Mucosa of descending colon (tissue), 3 donors: ENCODE data around the gene KIF17. TPM values are rescaled to one million over a fixed set of nuclear protein-coding genes. Genes with fewer than 3 reads are reported as not detected.
A peak's percentile ranks its signal among the peaks of the same experiment; 100 is the strongest.

Source experiments
- ATAC-seq: fragments of 200-7000 bp; cut with Tn5 transposase; one replicate; pipeline ENCODE4 v1.9.1; 2020; ENCODE audit warnings: mild to moderate bottlenecking, moderate library complexity
- DNase-seq, 3 donors: peaks; one replicate each; pipeline ENCODE4 v3.0.0-alpha.2; 2020
- H3K36me3 ChIP-seq: fragments of 200-600 bp; one replicate; pipeline ENCODE4 v1.8.0; 2021; ENCODE audit warnings: low read depth, mild to moderate bottlenecking
- H3K4me1 ChIP-seq: fragments of 200-600 bp; one replicate; pipeline ENCODE4 v1.8.0; 2021; ENCODE audit warnings: low read depth, mild to moderate bottlenecking
- H3K4me3 ChIP-seq: fragments of 200-600 bp; one replicate; pipeline ENCODE4 v1.8.0; 2021; ENCODE audit warnings: mild to moderate bottlenecking
- H3K9me3 ChIP-seq: fragments of 200-600 bp; one replicate; pipeline ENCODE4 v1.8.0; 2021; ENCODE audit warnings: mild to moderate bottlenecking
- intact Hi-C, 2 donors: fragments of 100-400 bp; cut with DNase I in 1 of 2; cut with micrococcal nuclease in 1 of 2; formaldehyde crosslinking; loops; one replicate each; pipeline versions ENCODE4 v1.11.0 to v1.11.1; 2022; cut with DNase I, micrococcal nuclease
- total RNA-seq, 3 donors: library from RNA; stranded (reverse); fragmentation: NEBNext Ultra II Directional in 2 of 3; extraction: Animal tissue kit (Norgen Biotek cat#: 25700) in 2 of 3; gene quantifications; one replicate each; pipeline versions ENCODE4 v1.2.1 to v1.2.4, GENCODE V29; 2021 to 2023
- TF ChIP-seq, protein P1 (sequence below): fragments of 200-600 bp; IDR thresholded peaks from one replicate; pipeline ENCODE4 v1.8.0; 2022; ENCODE audit warnings: antibody characterized with exemption, mild to moderate bottlenecking
- donor health status: DM: no; HTN: no; CAD: no; lungs with moderate emphysema.
- donor health status: DM: no; HTN: no; CAD: no.
- donor health status: DM: no; HTN: yes; CAD: no.

Gene KIF17
- total RNA-seq, 3 donors from 2014 or later: 0.20 to 0.63 (median 0.53) TPM

DNA sequence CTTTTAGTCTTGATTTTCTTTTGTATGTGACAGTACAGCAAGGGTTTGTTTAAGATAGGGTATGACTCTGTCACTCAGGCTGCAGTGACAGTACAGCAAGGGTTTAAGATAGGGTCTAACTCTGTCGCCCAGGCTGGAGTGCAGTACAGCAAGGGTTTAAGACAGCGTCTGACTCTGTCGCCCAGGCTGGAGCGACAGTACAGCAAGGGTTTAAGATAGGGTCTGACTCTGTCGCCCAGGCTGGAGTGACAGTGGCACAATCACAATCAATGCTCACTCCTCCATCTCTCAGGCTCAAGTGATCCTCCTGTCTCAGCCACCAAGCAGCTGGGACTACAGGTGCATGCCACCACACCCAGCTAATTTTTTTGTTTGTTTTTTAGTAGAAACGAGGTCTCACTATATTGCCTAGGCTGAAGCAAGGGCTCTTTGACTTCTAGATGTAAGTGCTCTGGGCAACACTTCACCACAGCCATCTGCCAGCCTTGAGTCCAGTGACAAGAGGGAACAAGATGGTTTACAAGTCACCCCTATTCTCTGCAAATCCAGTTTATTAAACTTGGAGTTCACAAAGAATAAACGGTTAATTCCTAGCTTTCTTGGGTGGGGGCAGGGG lies 15.7 kb upstream of the KIF17 start:
- Histone ChIP-seq H3K9me3 (no peaks in the 10 kb centered on the region), H3K4me1 (peaks cover 23% of the 10 kb centered on the region), H3K4me3 (no peak overlapping the region), H3K36me3 (no peaks in the 10 kb centered on the region)
- TF ChIP-seq, protein P1, sequence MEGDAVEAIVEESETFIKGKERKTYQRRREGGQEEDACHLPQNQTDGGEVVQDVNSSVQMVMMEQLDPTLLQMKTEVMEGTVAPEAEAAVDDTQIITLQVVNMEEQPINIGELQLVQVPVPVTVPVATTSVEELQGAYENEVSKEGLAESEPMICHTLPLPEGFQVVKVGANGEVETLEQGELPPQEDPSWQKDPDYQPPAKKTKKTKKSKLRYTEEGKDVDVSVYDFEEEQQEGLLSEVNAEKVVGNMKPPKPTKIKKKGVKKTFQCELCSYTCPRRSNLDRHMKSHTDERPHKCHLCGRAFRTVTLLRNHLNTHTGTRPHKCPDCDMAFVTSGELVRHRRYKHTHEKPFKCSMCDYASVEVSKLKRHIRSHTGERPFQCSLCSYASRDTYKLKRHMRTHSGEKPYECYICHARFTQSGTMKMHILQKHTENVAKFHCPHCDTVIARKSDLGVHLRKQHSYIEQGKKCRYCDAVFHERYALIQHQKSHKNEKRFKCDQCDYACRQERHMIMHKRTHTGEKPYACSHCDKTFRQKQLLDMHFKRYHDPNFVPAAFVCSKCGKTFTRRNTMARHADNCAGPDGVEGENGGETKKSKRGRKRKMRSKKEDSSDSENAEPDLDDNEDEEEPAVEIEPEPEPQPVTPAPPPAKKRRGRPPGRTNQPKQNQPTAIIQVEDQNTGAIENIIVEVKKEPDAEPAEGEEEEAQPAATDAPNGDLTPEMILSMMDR: no peak
- ATAC-seq (peak; percentile 30), DNase-seq (no peak)
- intact Hi-C loops: no loop called here

DNA sequence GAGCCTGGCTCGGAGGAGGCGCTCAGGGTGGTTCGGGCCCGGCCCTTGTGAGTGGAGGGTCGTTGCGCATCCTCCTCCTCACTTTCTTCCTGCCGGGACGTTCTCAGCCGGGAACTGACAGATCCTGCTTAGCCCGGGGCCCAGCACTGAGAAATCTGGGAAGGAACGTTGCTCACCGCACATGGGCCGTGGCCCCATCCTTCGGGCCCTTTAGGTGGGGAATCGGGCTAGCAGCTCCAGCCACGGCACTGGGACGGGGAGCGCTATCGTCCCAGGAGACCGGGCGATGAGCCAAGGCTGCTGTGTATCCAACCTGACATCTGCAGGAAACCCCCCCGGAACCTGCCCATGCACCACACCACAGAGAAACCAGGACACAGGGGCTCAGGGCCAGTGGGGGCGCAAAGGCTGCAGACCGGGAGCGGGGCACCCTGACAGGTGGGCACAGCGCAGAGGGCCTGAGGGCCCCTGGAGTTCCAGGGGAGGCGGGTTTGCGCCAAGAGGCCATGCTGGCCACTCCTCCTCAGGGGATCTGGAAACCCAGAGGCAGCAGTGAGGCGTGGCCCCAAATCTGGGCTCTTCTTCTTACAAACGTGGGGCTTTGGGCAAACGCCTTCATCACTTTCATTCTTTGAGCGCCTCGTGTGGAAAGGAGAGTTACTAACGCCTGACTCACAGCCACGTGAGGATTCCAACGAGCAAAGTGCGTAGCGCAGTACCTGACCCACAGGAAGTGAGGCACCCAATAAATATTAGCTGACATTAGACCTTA lies 15.0 kb upstream of the KIF17 start, which contains the start of gene SH2D5:
TSS of gene SH2D5 (minus strand) at position 116 of the 772 bp plus-strand sequence. CDS start 4,659 bp downstream, outside the sequence.
- Histone ChIP-seq H3K4me3 (no peak within 1 kb of the TSS), H3K9me3 (no peaks in the 10 kb centered on the region), H3K4me1 (peaks cover 23% of the 10 kb centered on the region), H3K36me3 (no peaks in the 10 kb centered on the region)
- intact Hi-C loops: no loop called here
- TF ChIP-seq, protein P1: no peak
- ATAC-seq (peak; percentile 91), DNase-seq (peak in 2 of 3 donors; percentile 55 to 80)

DNA sequence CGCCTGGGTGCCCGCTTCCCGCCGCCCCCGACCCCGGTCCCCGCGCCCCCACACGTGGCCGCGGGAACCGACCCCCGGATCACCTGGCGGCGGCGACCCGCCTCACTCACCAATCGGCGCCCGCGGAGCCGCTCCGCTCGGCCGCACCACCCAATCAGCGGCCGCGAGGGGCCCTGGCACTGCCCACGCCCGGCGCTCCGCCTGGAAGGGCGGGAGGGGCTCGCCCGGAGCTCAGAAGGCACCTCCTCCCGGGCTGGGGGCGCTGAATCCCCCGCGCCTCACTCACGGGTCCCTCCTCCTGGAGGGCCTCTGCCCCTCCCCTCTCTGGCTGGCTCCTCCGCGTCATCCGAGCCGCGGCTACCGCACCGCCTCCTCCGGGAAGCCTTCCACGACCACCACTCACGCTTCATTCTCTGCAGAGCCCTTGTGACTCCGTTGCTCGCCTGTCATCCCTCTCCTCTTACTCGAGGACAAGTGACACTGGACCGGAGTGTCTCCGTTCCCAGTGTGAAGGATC lies 14.3 kb upstream of the KIF17 start:
- DNase-seq: peak in 2 of 3 donors; percentile 39 to 66
- no peaks in the 10 kb centered on the region for H3K9me3 ChIP-seq
- intact Hi-C loops: no loop called here

DNA sequence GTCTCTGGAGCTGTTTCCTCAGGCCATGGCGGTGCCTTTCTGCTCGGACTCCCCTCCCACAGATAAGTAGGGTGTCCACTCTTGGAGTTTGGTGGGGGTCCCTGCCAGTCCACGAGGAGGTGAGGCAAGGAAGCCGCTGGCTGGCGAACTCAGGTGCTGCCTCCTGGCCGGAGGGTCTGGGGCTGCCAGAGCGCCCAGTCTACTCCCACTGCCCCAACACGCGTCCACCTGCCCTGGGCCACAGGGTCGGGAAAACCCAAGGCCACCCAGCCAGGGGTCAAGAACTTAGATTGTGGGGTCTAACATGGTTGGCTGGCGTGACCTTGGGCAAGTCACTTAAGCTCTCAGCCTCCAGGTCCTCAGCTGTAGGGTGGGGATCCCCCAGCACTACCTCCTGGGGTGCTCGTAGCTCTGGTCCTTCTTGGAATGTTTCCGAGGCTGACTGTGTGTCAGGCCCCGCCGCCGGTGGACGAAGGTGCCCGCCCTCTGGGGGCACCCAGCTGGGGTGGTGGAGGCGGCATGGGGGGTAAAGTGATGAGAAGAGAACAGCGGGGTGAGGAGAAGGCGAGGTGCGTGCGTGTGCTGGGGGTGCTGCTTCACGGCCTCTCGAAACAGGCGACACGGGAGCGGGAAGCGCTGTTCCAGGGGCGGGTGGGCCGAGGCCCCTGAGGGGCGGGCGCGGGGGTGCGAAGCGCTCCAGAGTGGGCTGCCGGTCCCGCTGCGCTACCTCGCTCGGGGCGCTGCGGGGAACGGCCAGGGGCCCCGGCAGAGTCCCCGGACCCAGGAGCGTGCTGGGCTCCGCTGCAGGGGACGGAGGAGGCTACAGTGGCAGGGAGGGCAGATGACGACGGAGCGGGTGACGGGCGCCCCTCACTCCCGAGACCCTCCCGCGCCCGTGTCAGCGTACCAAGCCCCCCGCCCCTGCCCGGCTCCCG lies 13.5 kb upstream of the KIF17 start:
- ATAC-seq: no peak
- no peaks in the 10 kb centered on the region for H3K36me3 ChIP-seq

More for the DNA sequence above, 14.3 kb upstream of the KIF17 start:
- TF ChIP-seq, protein P1: no peak
- ATAC-seq: peak; percentile 60
- H3K36me3 ChIP-seq: no peaks in the 10 kb centered on the region
- H3K4me3 ChIP-seq: no peak overlapping the region
- H3K4me1 ChIP-seq: peaks cover 23% of the 10 kb centered on the region

DNA sequence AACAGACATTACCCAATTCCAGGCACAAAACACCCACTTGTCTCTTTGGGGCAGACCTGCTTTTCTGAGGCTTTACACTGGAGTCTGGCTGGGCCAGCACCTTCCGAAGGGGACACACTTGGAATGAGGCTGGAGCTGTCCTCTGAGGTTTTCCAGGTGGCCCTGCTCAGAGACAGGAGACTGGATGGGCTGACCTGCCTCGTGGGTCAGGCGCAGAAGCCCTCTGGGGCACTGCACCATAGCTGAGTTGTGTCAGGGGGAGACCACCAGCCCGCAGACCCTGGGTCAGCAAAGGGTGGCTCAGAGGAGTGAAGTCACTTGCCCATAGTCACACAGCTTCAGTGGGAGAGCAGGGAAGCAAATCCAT lies 12.9 kb upstream of the KIF17 start:
- no peak for ATAC-seq
- TF ChIP-seq, protein P1: no peak
- intact Hi-C loops: no loop called here

More for the DNA sequence above, 13.5 kb upstream of the KIF17 start:
- H3K4me3 ChIP-seq: no peak overlapping the region
- no peaks in the 10 kb centered on the region for H3K9me3 ChIP-seq
- DNase-seq: no peak
- peaks cover 23% of the 10 kb centered on the region for H3K4me1 ChIP-seq
- TF ChIP-seq, protein P1: no peak
- intact Hi-C loops: no loop called here

More for the DNA sequence above, 12.9 kb upstream of the KIF17 start:
- peaks cover 23% of the 10 kb centered on the region for H3K4me1 ChIP-seq
- no peak overlapping the region for H3K4me3 ChIP-seq
- H3K36me3 ChIP-seq: no peaks in the 10 kb centered on the region
- DNase-seq: no peak
- no peaks in the 10 kb centered on the region for H3K9me3 ChIP-seq
